Measurements from ENCODE around the gene PLD4. TPM values are rescaled to one million over a fixed set of nuclear protein-coding genes. Genes with fewer than 3 reads are reported as not detected.

PLD4 gene
- polyA plus RNA-seq, 1 experiment: 0.01 TPM

- no peaks in the 10 kb centered on the region for H3K27me3 ChIP-seq (ENCODE audit: control insufficient read depth, insufficient read depth, low read length)
- ChIA-PET CTCF (interaction anchor here (0.6 to 1.4 kb wide), 4 partner anchors 19 to 210 kb away, joined by 3 to 6 read pairs (median 4); no protein-coding TSS in a partner anchor), POLR2A (no interaction called here)
- no peak for TF ChIP-seq CTCF (IDR thresholded peaks at IDR 0.05; ENCODE audit: low read depth, low read length)
- H3K9me3 ChIP-seq (ENCODE audit: control insufficient read depth, insufficient read depth, low read length): peaks cover 7% of the 10 kb centered on the region; the same call in 1 of the 2 replicates
- no peak overlapping the region for H3K4me3 ChIP-seq (ENCODE audit: low read depth, low read length)
- DNase-seq (ENCODE audit: low read depth, low spot score): no peak
- no peak overlapping the region for H3K27ac ChIP-seq (ENCODE audit: low read depth, low read length)
These were observed 47.4 kb upstream of the PLD4 start for GRCh38 chr14:104877066-104877805.

- ChIA-PET CTCF (interaction anchor here (0.6 kb wide), 1 partner anchor 155 kb away, joined by 5 read pairs; no protein-coding TSS in a partner anchor), POLR2A (interaction anchor here (0.7 kb wide), 1 partner anchor 18 kb away, joined by 4 read pairs; no protein-coding TSS in a partner anchor)
- H3K27me3 ChIP-seq (ENCODE audit: control insufficient read depth, insufficient read depth, low read length): no peaks in the 10 kb centered on the region
These were observed 46.7 kb upstream of the PLD4 start for GRCh38 chr14:104877806-104878550.

GRCh38 chr14:104878582-104878981 is 46.1 kb upstream of the PLD4 start:
- no peak for DNase-seq (ENCODE audit: low read depth, low spot score)
- no peak overlapping the region for H3K27ac ChIP-seq (ENCODE audit: low read depth, low read length)
- ChIA-PET POLR2A (interaction anchor here (0.7 kb wide), 1 partner anchor 17 kb away, joined by 4 read pairs; no protein-coding TSS in a partner anchor), CTCF (no interaction called here)
- no peak overlapping the region for H3K4me3 ChIP-seq (ENCODE audit: low read depth, low read length)
- TF ChIP-seq CTCF (IDR thresholded peaks at IDR 0.05; ENCODE audit: low read depth, low read length): no peak
- peaks cover 7% of the 10 kb centered on the region; the same call in 1 of the 2 replicates for H3K9me3 ChIP-seq (ENCODE audit: control insufficient read depth, insufficient read depth, low read length)
- H3K27me3 ChIP-seq (ENCODE audit: control insufficient read depth, insufficient read depth, low read length): no peaks in the 10 kb centered on the region

More at GRCh38 chr14:104877806-104878550, 46.7 kb upstream of the PLD4 start:
- Histone ChIP-seq H3K9me3 (ENCODE audit: control insufficient read depth, insufficient read depth, low read length) (peaks cover 7% of the 10 kb centered on the region; the same call in 1 of the 2 replicates), H3K4me3 (ENCODE audit: low read depth, low read length) (no peak overlapping the region), H3K27ac (ENCODE audit: low read depth, low read length) (no peak overlapping the region)
- no peak for DNase-seq (ENCODE audit: low read depth, low spot score)
- TF ChIP-seq CTCF (IDR thresholded peaks at IDR 0.05; ENCODE audit: low read depth, low read length): no peak

GRCh38 chr14:104879201-104879982 is 45.3 kb upstream of the PLD4 start:
- ChIA-PET POLR2A (no interaction called here), CTCF (no interaction called here)
- H3K27ac ChIP-seq (ENCODE audit: low read depth, low read length): no peak overlapping the region
- TF ChIP-seq CTCF (IDR thresholded peaks at IDR 0.05; ENCODE audit: low read depth, low read length): no peak
- DNase-seq (ENCODE audit: low read depth, low spot score): no peak
- no peaks in the 10 kb centered on the region for H3K27me3 ChIP-seq (ENCODE audit: control insufficient read depth, insufficient read depth, low read length)
- no peak overlapping the region for H3K4me3 ChIP-seq (ENCODE audit: low read depth, low read length)
- H3K9me3 ChIP-seq (ENCODE audit: control insufficient read depth, insufficient read depth, low read length): peaks cover 7% of the 10 kb centered on the region; the same call in 1 of the 2 replicates
